ENCODE results near the gene TP53AIP1. TPM values are rescaled to one million over a fixed set of nuclear protein-coding genes. Genes with fewer than 3 reads are reported as not detected.

The TP53AIP1 gene
- total RNA-seq, 1 donor from 2014 or later: not detected

GRCh38 chr11:128968916-128969315, 26.2 kb upstream of the TP53AIP1 start:
- no peak overlapping the region for H3K27ac Mint-ChIP-seq
- no peaks in the 10 kb centered on the region for H3K9me3 Mint-ChIP-seq
- Histone ChIP-seq H3K4me1 (no peaks in the 10 kb centered on the region), H4K20me1 (ENCODE audit: low read depth) (no peaks in the 10 kb centered on the region), H3K79me2 (ENCODE audit: low read depth) (no peaks in the 10 kb centered on the region), H3K36me3 (no peaks in the 10 kb centered on the region), H3K4me3 (no peak overlapping the region), H3F3A (ENCODE audit: low read depth) (no peaks in the 10 kb centered on the region), H3K9ac (no peak overlapping the region), H3K27me3 (no peaks in the 10 kb centered on the region), H3K9me3 (ENCODE audit: low read depth) (no peaks in the 10 kb centered on the region), H3K27ac (no peak overlapping the region), H2AFZ (replicated peaks) (no peak overlapping the region), H3K4me2 (no peak overlapping the region)
- TF ChIP-seq EZH2phosphoT487 (IDR thresholded peaks at IDR 0.05) (no peak), EZH2 (IDR thresholded peaks at IDR 0.05) (no peak), CTCF (IDR thresholded peaks at IDR 0.05) (no peak)
- no peaks in the 10 kb centered on the region for H3K27me3 Mint-ChIP-seq (ENCODE audit: insufficient read depth, low read depth)
- peaks cover 36% of the 10 kb centered on the region for H3K36me3 Mint-ChIP-seq
- no peak overlapping the region for H3K4me3 Mint-ChIP-seq
- no peak for DNase-seq (ENCODE audit: low spot score)
- peaks cover 12% of the 10 kb centered on the region for H3K4me1 Mint-ChIP-seq

- H3K36me3 Mint-ChIP-seq: peaks cover 29% of the 10 kb centered on the region
These were observed 24.9 kb upstream of the TP53AIP1 start for GRCh38 chr11:128967578-128967977.

GRCh38 chr11:128965485-128965884, 22.8 kb upstream of the TP53AIP1 start:
- H3F3A ChIP-seq (ENCODE audit: low read depth): no peaks in the 10 kb centered on the region
- no peaks in the 10 kb centered on the region for H3K4me1 ChIP-seq
- H3K4me2 ChIP-seq: no peak overlapping the region
- Mint-ChIP-seq H3K36me3 (peaks cover 26% of the 10 kb centered on the region), H3K4me3 (no peak overlapping the region), H3K9me3 (no peaks in the 10 kb centered on the region), H3K27ac (no peak overlapping the region), H3K27me3 (ENCODE audit: insufficient read depth, low read depth) (no peaks in the 10 kb centered on the region), H3K4me1 (peaks cover 18% of the 10 kb centered on the region)
- no peaks in the 10 kb centered on the region for H3K36me3 ChIP-seq
- no peaks in the 10 kb centered on the region for H3K27me3 ChIP-seq
- TF ChIP-seq CTCF (IDR thresholded peaks at IDR 0.05): no peak
- no peak for TF ChIP-seq EZH2 (IDR thresholded peaks at IDR 0.05)
- no peak for TF ChIP-seq EZH2phosphoT487 (IDR thresholded peaks at IDR 0.05)
- DNase-seq (ENCODE audit: low spot score): no peak
- H4K20me1 ChIP-seq (ENCODE audit: low read depth): no peaks in the 10 kb centered on the region
- H3K4me3 ChIP-seq: no peak overlapping the region
- H2AFZ ChIP-seq (replicated peaks): no peak overlapping the region
- H3K9ac ChIP-seq: no peak overlapping the region
- H3K9me3 ChIP-seq (ENCODE audit: low read depth): no peaks in the 10 kb centered on the region
- no peaks in the 10 kb centered on the region for H3K79me2 ChIP-seq (ENCODE audit: low read depth)
- no peak overlapping the region for H3K27ac ChIP-seq

More at GRCh38 chr11:128967578-128967977, 24.9 kb upstream of the TP53AIP1 start:
- no peaks in the 10 kb centered on the region for H3K4me1 ChIP-seq
- no peaks in the 10 kb centered on the region for H3K27me3 ChIP-seq
- H3K4me3 Mint-ChIP-seq: no peak overlapping the region
- no peak overlapping the region for H2AFZ ChIP-seq (replicated peaks)
- no peaks in the 10 kb centered on the region for H3K36me3 ChIP-seq
- H3F3A ChIP-seq (ENCODE audit: low read depth): no peaks in the 10 kb centered on the region
- H3K27ac ChIP-seq: no peak overlapping the region
- H3K9me3 ChIP-seq (ENCODE audit: low read depth): no peaks in the 10 kb centered on the region
- no peak for DNase-seq (ENCODE audit: low spot score)
- peaks cover 18% of the 10 kb centered on the region for H3K4me1 Mint-ChIP-seq
- no peaks in the 10 kb centered on the region for H3K79me2 ChIP-seq (ENCODE audit: low read depth)
- H3K4me2 ChIP-seq: no peak overlapping the region
- H4K20me1 ChIP-seq (ENCODE audit: low read depth): no peaks in the 10 kb centered on the region
- no peak overlapping the region for H3K27ac Mint-ChIP-seq
- H3K9ac ChIP-seq: no peak overlapping the region
- H3K4me3 ChIP-seq: no peak overlapping the region
- TF ChIP-seq CTCF (IDR thresholded peaks at IDR 0.05) (no peak), EZH2 (IDR thresholded peaks at IDR 0.05) (no peak), EZH2phosphoT487 (IDR thresholded peaks at IDR 0.05) (no peak)
- no peaks in the 10 kb centered on the region for H3K9me3 Mint-ChIP-seq
- H3K27me3 Mint-ChIP-seq (ENCODE audit: insufficient read depth, low read depth): no peaks in the 10 kb centered on the region
